Pons (tissue), 1 donor: ENCODE data around the gene NHEJ1.

Experiments used
- DNase-seq: peaks from one replicate; pipeline ENCODE4 v3.0.0-alpha.2; 2016; ENCODE audit warnings: low spot score

The NHEJ1 gene

GRCh38 chr2:219123356-219124135 lies 37.1 kb downstream of the NHEJ1 start:
- no peak for DNase-seq

- no peak for DNase-seq
These were observed 38.2 kb downstream of the NHEJ1 start for GRCh38 chr2:219122202-219122980.

- no peak for DNase-seq
These were observed 40.5 kb downstream of the NHEJ1 start for GRCh38 chr2:219120082-219120481.

- peak; percentile 51 for DNase-seq
These were observed 41.1 kb downstream of the NHEJ1 start for GRCh38 chr2:219119422-219120043.

GRCh38 chr2:219118504-219118903 lies 42.1 kb downstream of the NHEJ1 start:
- DNase-seq: no peak

- DNase-seq: no peak
These were observed 43.6 kb downstream of the NHEJ1 start for GRCh38 chr2:219116776-219117646.

- no peak for DNase-seq
These were observed 47.8 kb downstream of the NHEJ1 start for GRCh38 chr2:219112651-219113338.

- no peak for DNase-seq
These were observed 48.6 kb downstream of the NHEJ1 start for GRCh38 chr2:219112062-219112406.

- no peak for DNase-seq
These were observed 49.1 kb downstream of the NHEJ1 start for GRCh38 chr2:219111375-219112061.

- DNase-seq: peak; percentile 31
These were observed 51.1 kb downstream of the NHEJ1 start for GRCh38 chr2:219109471-219109870.

- DNase-seq: no peak
These were observed 52.9 kb downstream of the NHEJ1 start for GRCh38 chr2:219107758-219108157.

- no peak for DNase-seq
These were observed 54.4 kb downstream of the NHEJ1 start for GRCh38 chr2:219106251-219106650.

- DNase-seq: no peak
These were observed 56.2 kb downstream of the NHEJ1 start for GRCh38 chr2:219104107-219105035.

- DNase-seq: no peak
These were observed 61.3 kb downstream of the NHEJ1 start for GRCh38 chr2:219099329-219099728.

GRCh38 chr2:219095406-219095935 lies 65.1 kb downstream of the NHEJ1 start:
- no peak for DNase-seq

GRCh38 chr2:219094171-219094570 lies 66.4 kb downstream of the NHEJ1 start:
- DNase-seq: no peak

GRCh38 chr2:219090436-219091299 lies 69.9 kb downstream of the NHEJ1 start:
- no peak for DNase-seq

GRCh38 chr2:219089330-219089729 lies 71.3 kb downstream of the NHEJ1 start:
- no peak for DNase-seq
